Measurements from ENCODE around the gene SDK1. TPM values are rescaled to one million over a fixed set of nuclear protein-coding genes. Genes with fewer than 3 reads are reported as not detected.

SDK1 gene
- total and polyA plus RNA-seq, 4 donors, result 0.12 to 0.47 (median 0.36) TPM

GRCh38 chr7:3356173-3356572 lies 55.1 kb downstream of the SDK1 start:
- Histone ChIP-seq H3K27me3 (ENCODE audit: control insufficient read depth in 4 of 4, insufficient read depth in 4 of 4, low read length in 3 of 4) (no peaks in the 10 kb centered on the region), H3K4me1 (ENCODE audit: control insufficient read depth in 4 of 4, insufficient read depth in 4 of 4, low read length in 3 of 4) (no peaks in the 10 kb centered on the region), H3K9me3 (ENCODE audit: control insufficient read depth in 4 of 4, low read length in 3 of 4) (no peaks in the 10 kb centered on the region), H3K36me3 (ENCODE audit: control insufficient read depth in 4 of 4, insufficient read depth in 3 of 4, low read depth in 1 of 4, low read length in 3 of 4) (no peaks in the 10 kb centered on the region), H3K4me3 (ENCODE audit: low read depth in 1 of 3, low read length in 3 of 3) (no peak overlapping the region), H3K27ac (ENCODE audit: low read depth in 1 of 2, low read length in 2 of 2) (no peak overlapping the region), H3K9ac (ENCODE audit: low read depth in 1 of 2, low read length in 2 of 2) (no peak overlapping the region)
- WGBS, result 94% methylated on average over 6 of the region's 6 CpGs
- DNase-seq (ENCODE audit: low spot score), result no peak
- TF ChIP-seq ZBTB33 (IDR thresholded peaks at IDR 0.05) (no peak), JUND (IDR thresholded peaks at IDR 0.05) (no peak), RXRA (IDR thresholded peaks at IDR 0.05) (no peak), EGR1 (IDR thresholded peaks at IDR 0.05; ENCODE audit: low read depth in 2 of 2) (no peak), FOXA1 (IDR thresholded peaks at IDR 0.05) (no peak), REST (IDR thresholded peaks at IDR 0.05) (no peak), ATF3 (IDR thresholded peaks at IDR 0.05) (no peak), HNF4G (IDR thresholded peaks at IDR 0.05) (no peak), RAD21 (IDR thresholded peaks at IDR 0.05) (no peak)
- TF ChIP-seq, protein P1, sequence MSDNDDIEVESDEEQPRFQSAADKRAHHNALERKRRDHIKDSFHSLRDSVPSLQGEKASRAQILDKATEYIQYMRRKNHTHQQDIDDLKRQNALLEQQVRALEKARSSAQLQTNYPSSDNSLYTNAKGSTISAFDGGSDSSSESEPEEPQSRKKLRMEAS (IDR thresholded peaks at IDR 0.05), result no peak
- TF ChIP-seq, protein P2, sequence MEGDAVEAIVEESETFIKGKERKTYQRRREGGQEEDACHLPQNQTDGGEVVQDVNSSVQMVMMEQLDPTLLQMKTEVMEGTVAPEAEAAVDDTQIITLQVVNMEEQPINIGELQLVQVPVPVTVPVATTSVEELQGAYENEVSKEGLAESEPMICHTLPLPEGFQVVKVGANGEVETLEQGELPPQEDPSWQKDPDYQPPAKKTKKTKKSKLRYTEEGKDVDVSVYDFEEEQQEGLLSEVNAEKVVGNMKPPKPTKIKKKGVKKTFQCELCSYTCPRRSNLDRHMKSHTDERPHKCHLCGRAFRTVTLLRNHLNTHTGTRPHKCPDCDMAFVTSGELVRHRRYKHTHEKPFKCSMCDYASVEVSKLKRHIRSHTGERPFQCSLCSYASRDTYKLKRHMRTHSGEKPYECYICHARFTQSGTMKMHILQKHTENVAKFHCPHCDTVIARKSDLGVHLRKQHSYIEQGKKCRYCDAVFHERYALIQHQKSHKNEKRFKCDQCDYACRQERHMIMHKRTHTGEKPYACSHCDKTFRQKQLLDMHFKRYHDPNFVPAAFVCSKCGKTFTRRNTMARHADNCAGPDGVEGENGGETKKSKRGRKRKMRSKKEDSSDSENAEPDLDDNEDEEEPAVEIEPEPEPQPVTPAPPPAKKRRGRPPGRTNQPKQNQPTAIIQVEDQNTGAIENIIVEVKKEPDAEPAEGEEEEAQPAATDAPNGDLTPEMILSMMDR (IDR thresholded peaks at IDR 0.05; ENCODE audit: low read depth, low read length, missing input control), result no peak

GRCh38 chr7:3358991-3359390 lies 57.9 kb downstream of the SDK1 start:
- Histone ChIP-seq H3K36me3 (ENCODE audit: control insufficient read depth in 4 of 4, insufficient read depth in 3 of 4, low read depth in 1 of 4, low read length in 3 of 4) (no peaks in the 10 kb centered on the region), H3K27me3 (ENCODE audit: control insufficient read depth in 4 of 4, insufficient read depth in 4 of 4, low read length in 3 of 4) (no peaks in the 10 kb centered on the region), H3K4me1 (ENCODE audit: control insufficient read depth in 4 of 4, insufficient read depth in 4 of 4, low read length in 3 of 4) (no peaks in the 10 kb centered on the region), H3K4me3 (ENCODE audit: low read depth in 1 of 3, low read length in 3 of 3) (no peak overlapping the region), H3K27ac (ENCODE audit: low read depth in 1 of 2, low read length in 2 of 2) (no peak overlapping the region), H3K9me3 (ENCODE audit: control insufficient read depth in 4 of 4, low read length in 3 of 4) (no peaks in the 10 kb centered on the region), H3K9ac (ENCODE audit: low read depth in 1 of 2, low read length in 2 of 2) (no peak overlapping the region)
- TF ChIP-seq SP1 (IDR thresholded peaks at IDR 0.05) (no peak), REST (IDR thresholded peaks at IDR 0.05) (no peak)
- DNase-seq (ENCODE audit: low spot score), result no peak
- WGBS, result 91% methylated on average over 5 of the region's 5 CpGs

Measured in liver (tissue), 9 donors.